CD4-positive, alpha-beta T cell treated with Interleukin-12 subunit alpha and Interleukin-12 subunit beta, for 1 hour (primary cell): ENCODE data around the gene PLEKHA1.
A peak's percentile ranks its signal among the peaks of the same experiment; 100 is the strongest.

Experiments
- DNase-seq: peaks from one replicate; pipeline ENCODE4 v3.0.0-alpha.2; 2020

Gene PLEKHA1

GRCh38 chr10:122374237-122374858, at the start of gene PLEKHA1:
TSS of gene PLEKHA1 (plus strand) at chr10:122374708. CDS start at chr10:122393201, 18,493 bp downstream.
- peak; percentile 95 for DNase-seq

GRCh38 chr10:122325235-122325634, 49.3 kb upstream of the PLEKHA1 start:
- DNase-seq = no peak

GRCh38 chr10:122326385-122326784, 48.1 kb upstream of the PLEKHA1 start:
- no peak for DNase-seq

GRCh38 chr10:122326806-122327205, 47.7 kb upstream of the PLEKHA1 start:
- no peak for DNase-seq

GRCh38 chr10:122327237-122328206, 47.0 kb upstream of the PLEKHA1 start:
- no peak for DNase-seq

GRCh38 chr10:122328676-122329075, 45.8 kb upstream of the PLEKHA1 start:
- DNase-seq = no peak

- DNase-seq = no peak
These were observed 45.1 kb upstream of the PLEKHA1 start for GRCh38 chr10:122329416-122329815.

- DNase-seq = no peak
These were observed 43.4 kb upstream of the PLEKHA1 start for GRCh38 chr10:122331100-122331499.

- no peak for DNase-seq
These were observed 42.7 kb upstream of the PLEKHA1 start for GRCh38 chr10:122331615-122332446.

GRCh38 chr10:122333037-122333436, 41.5 kb upstream of the PLEKHA1 start:
- no peak for DNase-seq

GRCh38 chr10:122336332-122336731, 38.2 kb upstream of the PLEKHA1 start:
- DNase-seq = no peak

GRCh38 chr10:122336961-122337360, 37.5 kb upstream of the PLEKHA1 start:
- DNase-seq = no peak

- no peak for DNase-seq
These were observed 35.7 kb upstream of the PLEKHA1 start for GRCh38 chr10:122338609-122339441.

GRCh38 chr10:122341141-122341810, 33.2 kb upstream of the PLEKHA1 start:
- DNase-seq = no peak

- peak; percentile 76 for DNase-seq
These were observed 32.0 kb upstream of the PLEKHA1 start for GRCh38 chr10:122342293-122343134.

GRCh38 chr10:122343135-122343800, 31.2 kb upstream of the PLEKHA1 start:
- no peak for DNase-seq

GRCh38 chr10:122343936-122344335, 30.6 kb upstream of the PLEKHA1 start:
- DNase-seq = no peak

GRCh38 chr10:122344741-122345258, 29.7 kb upstream of the PLEKHA1 start:
- DNase-seq = no peak

- DNase-seq = no peak
These were observed 28.1 kb upstream of the PLEKHA1 start for GRCh38 chr10:122346326-122346950.
